ENCODE data around the gene KCNJ2. TPM values are rescaled to one million over a fixed set of nuclear protein-coding genes. Genes with fewer than 3 reads are reported as not detected.
A peak's percentile ranks its signal among the peaks of the same experiment; 100 is the strongest.

KCNJ2 gene
- total RNA-seq (2021) (not detected in 2 replicates), Bru-seq, nascent RNA (not detected), BruChase-seq, experiment 1, labeled RNA remaining after a 2-hour chase (percentile 11 among the genes with signal in this experiment), BruChase-seq, experiment 2, labeled RNA remaining after a 6-hour chase (not detected)
- long read RNA-seq, result 0 reads

GRCh38 chr17:70168977-70169708, at the start of gene KCNJ2:
Gene KCNJ2 (plus strand): TSS chr17:70169532. CDS start chr17:70175040, 5,508 bp downstream.
- ChIA-PET CTCF (no interaction called here), POLR2A (ENCODE audit: low non-redundant PET) (no interaction called here)
- peak within 1 kb of the TSS; percentile 36 for H3K4me3 ChIP-seq (ENCODE audit: low read depth, low read length, poor library complexity, severe bottlenecking)
- H3K36me3 ChIP-seq (ENCODE audit: insufficient read depth, low read length, poor library complexity, severe bottlenecking), result no peaks in the 10 kb centered on the region
- no peak within 1 kb of the TSS for H3K27ac ChIP-seq (ENCODE audit: low read depth, low read length, poor library complexity, severe bottlenecking)
- H3K9me3 ChIP-seq (ENCODE audit: low read depth, low read length, poor library complexity, severe bottlenecking), result no peaks in the 10 kb centered on the region
- no TSS peak for BruUV-seq (replicated peaks)
- peak; percentile 86 for DNase-seq (ENCODE audit: low spot score)
- TF ChIP-seq CTCF (conservative IDR thresholded peaks at IDR 0.05; ENCODE audit: low read depth, low read length), result no peak
- TF ChIP-seq EZH2 (IDR thresholded peaks at IDR 0.05; ENCODE audit: borderline replicate concordance, low read depth, low read length, poor library complexity, severe bottlenecking), result peak; percentile 35
- peaks cover 91% of the 10 kb centered on the region for H3K27me3 ChIP-seq (replicated peaks; ENCODE audit: insufficient read depth, low read depth, low read length, poor library complexity)
- intact Hi-C loops (cut with micrococcal nuclease; ENCODE audit: unreplicated experiment), result loop anchor here (10.0 kb wide), 1 partner anchor 386 kb away; no protein-coding TSS in a partner anchor
- peaks cover 13% of the 10 kb centered on the region for H3K4me1 ChIP-seq (ENCODE audit: insufficient read depth, low read length, poor library complexity, severe bottlenecking)

- Histone ChIP-seq H3K27ac (ENCODE audit: low read depth, low read length, poor library complexity, severe bottlenecking) (no peak overlapping the region), H3K36me3 (ENCODE audit: insufficient read depth, low read length, poor library complexity, severe bottlenecking) (no peaks in the 10 kb centered on the region), H3K27me3 (replicated peaks; ENCODE audit: insufficient read depth, low read depth, low read length, poor library complexity) (no peaks in the 10 kb centered on the region), H3K4me1 (ENCODE audit: insufficient read depth, low read length, poor library complexity, severe bottlenecking) (no peaks in the 10 kb centered on the region), H3K4me3 (ENCODE audit: low read depth, low read length, poor library complexity, severe bottlenecking) (no peak overlapping the region), H3K9me3 (ENCODE audit: low read depth, low read length, poor library complexity, severe bottlenecking) (no peaks in the 10 kb centered on the region)
- no TSS peak for BruUV-seq (replicated peaks)
- intact Hi-C loops (cut with micrococcal nuclease; ENCODE audit: unreplicated experiment), result no loop called here
- CTCF ChIA-PET, result no interaction called here
- no peak for DNase-seq (ENCODE audit: low spot score)
- POLR2A ChIA-PET (ENCODE audit: low non-redundant PET), result no interaction called here
- TF ChIP-seq CTCF (conservative IDR thresholded peaks at IDR 0.05; ENCODE audit: low read depth, low read length) (no peak), EZH2 (IDR thresholded peaks at IDR 0.05; ENCODE audit: borderline replicate concordance, low read depth, low read length, poor library complexity, severe bottlenecking) (no peak)
These were observed 49.8 kb upstream of the KCNJ2 start for GRCh38 chr17:70119545-70119944.

- ChIA-PET CTCF (no interaction called here), POLR2A (ENCODE audit: low non-redundant PET) (no interaction called here)
- no peaks in the 10 kb centered on the region for H3K27me3 ChIP-seq (replicated peaks; ENCODE audit: insufficient read depth, low read depth, low read length, poor library complexity)
- H3K27ac ChIP-seq (ENCODE audit: low read depth, low read length, poor library complexity, severe bottlenecking), result no peak overlapping the region
- H3K36me3 ChIP-seq (ENCODE audit: insufficient read depth, low read length, poor library complexity, severe bottlenecking), result no peaks in the 10 kb centered on the region
- no TSS peak for BruUV-seq (replicated peaks)
- no peak for DNase-seq (ENCODE audit: low spot score)
- H3K4me1 ChIP-seq (ENCODE audit: insufficient read depth, low read length, poor library complexity, severe bottlenecking), result no peaks in the 10 kb centered on the region
- intact Hi-C loops (cut with micrococcal nuclease; ENCODE audit: unreplicated experiment), result no loop called here
- TF ChIP-seq EZH2 (IDR thresholded peaks at IDR 0.05; ENCODE audit: borderline replicate concordance, low read depth, low read length, poor library complexity, severe bottlenecking) (no peak), CTCF (conservative IDR thresholded peaks at IDR 0.05; ENCODE audit: low read depth, low read length) (no peak)
- no peak overlapping the region for H3K4me3 ChIP-seq (ENCODE audit: low read depth, low read length, poor library complexity, severe bottlenecking)
- H3K9me3 ChIP-seq (ENCODE audit: low read depth, low read length, poor library complexity, severe bottlenecking), result no peaks in the 10 kb centered on the region
These were observed 49.3 kb upstream of the KCNJ2 start for GRCh38 chr17:70119983-70120382.

Data from A673 (cell line).